LNCaP clone FGC (cell line): ENCODE measurements around the gene MAD1L1.

Experiments used
- DNase-seq: peaks from one replicate; pipeline ENCODE4 v3.0.0-alpha.2; 2011; ENCODE audit warnings: low read depth
- H3K4me3 ChIP-seq: 2 replicates; pipeline ENCODE4 v1.5.1; 2011; ENCODE audit warnings: mild to moderate bottlenecking, low read depth, low read length, control low read depth
- TF ChIP-seq, protein P1 (sequence below): IDR thresholded peaks from 2 replicates; pipeline ENCODE4 v1.5.1; 2012; ENCODE audit warnings: mild to moderate bottlenecking; ENCODE audit not compliant: control insufficient read depth, insufficient read depth; ENCODE audit errors: extremely low read depth

Gene MAD1L1

GRCh38 chr7:2084331-2084730 lies 148.4 kb downstream of the MAD1L1 start:
- H3K4me3 ChIP-seq = no peak overlapping the region
- TF ChIP-seq, protein P1, sequence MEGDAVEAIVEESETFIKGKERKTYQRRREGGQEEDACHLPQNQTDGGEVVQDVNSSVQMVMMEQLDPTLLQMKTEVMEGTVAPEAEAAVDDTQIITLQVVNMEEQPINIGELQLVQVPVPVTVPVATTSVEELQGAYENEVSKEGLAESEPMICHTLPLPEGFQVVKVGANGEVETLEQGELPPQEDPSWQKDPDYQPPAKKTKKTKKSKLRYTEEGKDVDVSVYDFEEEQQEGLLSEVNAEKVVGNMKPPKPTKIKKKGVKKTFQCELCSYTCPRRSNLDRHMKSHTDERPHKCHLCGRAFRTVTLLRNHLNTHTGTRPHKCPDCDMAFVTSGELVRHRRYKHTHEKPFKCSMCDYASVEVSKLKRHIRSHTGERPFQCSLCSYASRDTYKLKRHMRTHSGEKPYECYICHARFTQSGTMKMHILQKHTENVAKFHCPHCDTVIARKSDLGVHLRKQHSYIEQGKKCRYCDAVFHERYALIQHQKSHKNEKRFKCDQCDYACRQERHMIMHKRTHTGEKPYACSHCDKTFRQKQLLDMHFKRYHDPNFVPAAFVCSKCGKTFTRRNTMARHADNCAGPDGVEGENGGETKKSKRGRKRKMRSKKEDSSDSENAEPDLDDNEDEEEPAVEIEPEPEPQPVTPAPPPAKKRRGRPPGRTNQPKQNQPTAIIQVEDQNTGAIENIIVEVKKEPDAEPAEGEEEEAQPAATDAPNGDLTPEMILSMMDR = no peak
- no peak for DNase-seq

GRCh38 chr7:2083362-2083761 lies 149.4 kb downstream of the MAD1L1 start:
- no peak overlapping the region for H3K4me3 ChIP-seq
- TF ChIP-seq, protein P1 = no peak
- no peak for DNase-seq

DNA sequence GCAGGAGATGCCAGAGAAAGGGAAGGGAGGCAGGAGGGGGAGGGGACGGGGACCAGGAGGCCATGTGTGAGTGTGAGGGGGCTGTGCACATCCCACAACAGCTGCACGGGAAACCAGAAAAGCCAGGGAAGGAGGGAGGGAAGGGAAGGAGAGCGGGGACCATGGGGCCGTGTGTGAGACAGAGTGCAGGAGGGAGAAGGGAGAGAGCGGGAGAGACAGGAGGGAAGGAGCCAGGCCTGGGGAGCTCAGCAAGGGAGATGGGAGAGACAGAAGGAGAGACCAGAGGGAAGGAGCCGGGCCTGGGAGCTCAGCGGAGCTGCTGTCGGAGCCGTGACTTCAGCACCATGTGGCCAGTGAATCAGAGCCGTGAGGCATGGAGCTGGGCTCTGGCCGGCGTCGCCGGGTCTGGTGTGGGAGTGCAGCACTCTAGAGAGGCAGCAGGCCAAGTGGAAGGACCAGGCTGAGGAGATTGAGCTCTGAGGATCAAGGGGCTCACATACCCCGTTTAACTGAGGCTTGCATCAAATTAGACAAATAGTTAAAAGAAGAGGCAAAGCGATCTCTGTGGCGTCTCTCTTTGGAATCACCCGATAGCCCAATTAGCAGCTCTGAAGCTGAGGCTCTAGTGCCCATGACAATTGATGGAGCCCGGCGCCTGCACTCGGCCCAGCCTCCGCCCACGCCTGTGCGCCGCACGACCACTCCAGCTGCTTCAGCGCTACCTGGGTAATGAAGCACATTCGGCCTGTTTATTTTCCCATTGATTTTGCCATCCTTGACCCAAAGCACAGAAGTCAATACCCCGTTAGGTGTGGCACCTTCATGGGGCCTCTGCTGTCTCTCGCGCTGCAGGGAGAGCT lies 150.4 kb downstream of the MAD1L1 start:
- TF ChIP-seq, protein P1 = no peak
- no peak overlapping the region for H3K4me3 ChIP-seq
- no peak for DNase-seq

DNA sequence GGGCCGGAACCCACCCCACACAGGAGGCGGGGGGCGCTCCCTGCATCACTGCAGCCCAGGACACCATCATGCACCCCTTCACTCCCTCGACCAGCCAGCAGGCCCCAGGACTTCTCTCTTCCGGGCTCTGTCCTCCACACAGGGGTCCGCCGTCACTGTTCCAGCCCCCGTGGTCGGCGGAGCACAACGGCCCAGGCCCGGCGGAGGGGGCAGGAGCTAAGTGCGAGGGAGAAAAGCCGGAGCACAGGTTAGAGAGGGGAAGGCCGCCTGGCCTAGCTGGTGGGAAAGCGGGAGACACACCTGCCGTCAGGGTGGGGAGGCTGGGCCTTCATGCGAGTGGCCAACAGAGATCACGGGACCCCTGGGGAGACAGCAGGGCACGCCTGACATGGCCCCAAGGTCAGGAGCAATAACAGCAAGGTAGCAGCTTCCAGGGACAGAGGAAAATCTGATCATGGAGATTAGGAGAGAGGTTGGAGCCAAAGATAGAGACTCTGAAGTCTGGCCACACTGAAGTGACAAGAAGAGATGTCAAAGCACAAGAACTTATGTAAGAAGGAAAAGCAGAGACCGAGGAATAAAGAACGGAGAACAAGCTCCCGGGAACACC lies 151.1 kb downstream of the MAD1L1 start:
- DNase-seq = no peak
- TF ChIP-seq, protein P1 = no peak
- no peak overlapping the region for H3K4me3 ChIP-seq

DNA sequence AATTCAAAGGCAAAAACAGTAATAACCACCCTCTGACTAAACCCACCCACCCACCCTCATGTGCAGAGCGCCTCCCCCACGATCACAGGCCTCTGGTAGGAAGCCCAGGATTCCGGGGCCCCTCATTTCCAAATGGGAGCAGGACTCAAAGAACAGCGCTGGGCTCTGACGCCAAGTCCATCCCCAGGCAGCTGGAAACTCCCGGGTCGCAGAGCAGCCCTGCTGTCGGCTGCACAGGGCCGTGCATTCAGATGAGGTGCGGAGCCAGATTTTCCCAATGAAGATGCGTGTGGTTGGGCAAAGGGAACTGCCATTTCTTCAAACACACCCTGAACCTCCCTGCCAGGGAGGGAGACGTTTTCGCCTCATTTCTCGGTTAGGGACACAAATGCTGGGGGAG lies 152.3 kb downstream of the MAD1L1 start:
- no peak for DNase-seq
- no peak overlapping the region for H3K4me3 ChIP-seq
- TF ChIP-seq, protein P1 = no peak

- no peak for DNase-seq
- TF ChIP-seq, protein P1 = no peak
- no peak overlapping the region for H3K4me3 ChIP-seq
Measured at GRCh38 chr7:2080060-2080387, 152.7 kb downstream of the MAD1L1 start.
